Measurements from ENCODE around the gene KCNG2.

DNA sequence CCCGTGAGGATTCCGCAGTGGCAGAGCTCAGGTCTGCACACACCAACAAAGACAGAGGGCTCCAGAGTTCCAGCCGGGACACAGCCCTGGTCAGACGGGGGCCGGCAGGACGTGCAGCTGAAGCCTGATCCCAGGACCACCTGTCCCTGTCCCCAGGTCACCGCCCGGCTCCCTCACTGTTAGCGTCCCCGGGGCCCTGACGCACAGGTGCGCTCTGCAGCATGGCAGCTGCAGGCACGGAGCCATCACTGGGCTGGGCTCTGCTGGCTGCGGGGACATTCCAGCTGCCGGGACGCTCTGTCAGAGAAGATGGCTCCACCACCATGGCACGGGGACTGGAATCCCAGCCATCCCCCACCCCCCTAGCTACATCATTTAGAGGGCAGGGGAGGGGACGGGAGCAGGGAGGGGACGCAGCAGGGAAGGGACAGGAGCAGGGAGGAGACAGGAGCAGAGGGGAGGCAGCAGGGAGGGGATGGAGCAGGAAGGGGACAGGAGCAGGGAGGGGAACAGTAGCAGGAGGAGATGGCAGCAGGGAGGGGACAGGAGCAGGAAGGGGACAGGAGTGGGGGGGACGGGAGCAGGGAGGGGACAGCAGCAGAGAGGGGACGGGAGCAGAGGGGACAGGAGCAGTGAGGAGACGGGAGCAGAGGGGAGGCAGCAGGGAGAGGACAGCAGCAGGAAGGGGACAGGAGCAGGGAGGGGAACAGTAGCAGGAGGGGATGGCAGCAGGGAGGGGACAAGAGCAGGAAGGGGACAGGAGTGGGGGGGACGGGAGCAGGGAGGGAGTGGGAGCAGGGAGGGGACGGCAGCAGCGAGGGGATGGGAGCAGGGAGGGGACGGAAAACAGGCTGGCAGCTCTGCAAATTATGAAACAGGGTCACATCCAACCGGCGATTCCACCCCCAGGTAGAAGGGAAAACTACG, 113.9 kb downstream of the KCNG2 start:
- TF ChIP-seq, protein P1, sequence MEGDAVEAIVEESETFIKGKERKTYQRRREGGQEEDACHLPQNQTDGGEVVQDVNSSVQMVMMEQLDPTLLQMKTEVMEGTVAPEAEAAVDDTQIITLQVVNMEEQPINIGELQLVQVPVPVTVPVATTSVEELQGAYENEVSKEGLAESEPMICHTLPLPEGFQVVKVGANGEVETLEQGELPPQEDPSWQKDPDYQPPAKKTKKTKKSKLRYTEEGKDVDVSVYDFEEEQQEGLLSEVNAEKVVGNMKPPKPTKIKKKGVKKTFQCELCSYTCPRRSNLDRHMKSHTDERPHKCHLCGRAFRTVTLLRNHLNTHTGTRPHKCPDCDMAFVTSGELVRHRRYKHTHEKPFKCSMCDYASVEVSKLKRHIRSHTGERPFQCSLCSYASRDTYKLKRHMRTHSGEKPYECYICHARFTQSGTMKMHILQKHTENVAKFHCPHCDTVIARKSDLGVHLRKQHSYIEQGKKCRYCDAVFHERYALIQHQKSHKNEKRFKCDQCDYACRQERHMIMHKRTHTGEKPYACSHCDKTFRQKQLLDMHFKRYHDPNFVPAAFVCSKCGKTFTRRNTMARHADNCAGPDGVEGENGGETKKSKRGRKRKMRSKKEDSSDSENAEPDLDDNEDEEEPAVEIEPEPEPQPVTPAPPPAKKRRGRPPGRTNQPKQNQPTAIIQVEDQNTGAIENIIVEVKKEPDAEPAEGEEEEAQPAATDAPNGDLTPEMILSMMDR (conservative IDR thresholded peaks at IDR 0.05; ENCODE audit: low read depth, low read length), result no peak
- TF ChIP-seq POLR2A (IDR thresholded peaks at IDR 0.05; ENCODE audit: low read depth, low read length) (no peak), BHLHE40 (IDR thresholded peaks at IDR 0.05; ENCODE audit: low read depth, low read length) (no peak), RAD21 (IDR thresholded peaks at IDR 0.05; ENCODE audit: low read length) (no peak)
- TF ChIP-seq, protein P2, sequence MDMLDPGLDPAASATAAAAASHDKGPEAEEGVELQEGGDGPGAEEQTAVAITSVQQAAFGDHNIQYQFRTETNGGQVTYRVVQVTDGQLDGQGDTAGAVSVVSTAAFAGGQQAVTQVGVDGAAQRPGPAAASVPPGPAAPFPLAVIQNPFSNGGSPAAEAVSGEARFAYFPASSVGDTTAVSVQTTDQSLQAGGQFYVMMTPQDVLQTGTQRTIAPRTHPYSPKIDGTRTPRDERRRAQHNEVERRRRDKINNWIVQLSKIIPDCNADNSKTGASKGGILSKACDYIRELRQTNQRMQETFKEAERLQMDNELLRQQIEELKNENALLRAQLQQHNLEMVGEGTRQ (IDR thresholded peaks at IDR 0.05; ENCODE audit: low read depth, low read length), result no peak

All from IMR-90 (cell line).